ENCODE results near the gene NPEPL1.
A peak's percentile ranks its signal among the peaks of the same experiment; 100 is the strongest.

The NPEPL1 gene

GRCh38 chr20:58652606-58653294 is 39.9 kb upstream of the NPEPL1 start:
- H3K4me3 ChIP-seq (ENCODE audit: control insufficient read depth, low read depth, low read length), result peak overlapping the region; percentile 96
- TF ChIP-seq, protein P1, sequence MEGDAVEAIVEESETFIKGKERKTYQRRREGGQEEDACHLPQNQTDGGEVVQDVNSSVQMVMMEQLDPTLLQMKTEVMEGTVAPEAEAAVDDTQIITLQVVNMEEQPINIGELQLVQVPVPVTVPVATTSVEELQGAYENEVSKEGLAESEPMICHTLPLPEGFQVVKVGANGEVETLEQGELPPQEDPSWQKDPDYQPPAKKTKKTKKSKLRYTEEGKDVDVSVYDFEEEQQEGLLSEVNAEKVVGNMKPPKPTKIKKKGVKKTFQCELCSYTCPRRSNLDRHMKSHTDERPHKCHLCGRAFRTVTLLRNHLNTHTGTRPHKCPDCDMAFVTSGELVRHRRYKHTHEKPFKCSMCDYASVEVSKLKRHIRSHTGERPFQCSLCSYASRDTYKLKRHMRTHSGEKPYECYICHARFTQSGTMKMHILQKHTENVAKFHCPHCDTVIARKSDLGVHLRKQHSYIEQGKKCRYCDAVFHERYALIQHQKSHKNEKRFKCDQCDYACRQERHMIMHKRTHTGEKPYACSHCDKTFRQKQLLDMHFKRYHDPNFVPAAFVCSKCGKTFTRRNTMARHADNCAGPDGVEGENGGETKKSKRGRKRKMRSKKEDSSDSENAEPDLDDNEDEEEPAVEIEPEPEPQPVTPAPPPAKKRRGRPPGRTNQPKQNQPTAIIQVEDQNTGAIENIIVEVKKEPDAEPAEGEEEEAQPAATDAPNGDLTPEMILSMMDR (conservative IDR thresholded peaks at IDR 0.05; ENCODE audit: control insufficient read depth, insufficient read depth, low read depth, low read length), result no peak
- DNase-seq (ENCODE audit: low read depth), result no peak

DNA sequence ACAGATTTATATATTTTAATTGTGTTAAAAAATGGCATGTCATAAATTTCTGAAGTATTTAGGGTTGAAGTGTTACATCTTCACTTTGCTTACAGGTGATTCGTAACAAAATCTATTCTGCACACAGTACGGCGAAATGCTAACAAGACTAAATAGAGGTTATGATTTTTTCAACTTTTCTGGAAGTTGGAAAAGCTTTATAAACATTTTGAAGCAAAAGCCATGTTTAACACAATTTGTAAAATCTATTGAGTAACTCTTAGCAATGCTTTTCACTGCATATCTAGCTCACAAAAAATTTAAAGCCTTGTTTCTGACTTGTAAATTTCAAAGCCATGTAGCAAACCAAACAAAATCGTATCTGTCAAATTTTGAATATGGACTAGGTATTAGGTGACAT is 38.3 kb upstream of the NPEPL1 start:
- H3K4me3 ChIP-seq (ENCODE audit: control insufficient read depth, low read depth, low read length), result no peak overlapping the region
- no peak for DNase-seq (ENCODE audit: low read depth)
- TF ChIP-seq, protein P1 (conservative IDR thresholded peaks at IDR 0.05; ENCODE audit: control insufficient read depth, insufficient read depth, low read depth, low read length), result no peak

- TF ChIP-seq, protein P1 (conservative IDR thresholded peaks at IDR 0.05; ENCODE audit: control insufficient read depth, insufficient read depth, low read depth, low read length), result no peak
- DNase-seq (ENCODE audit: low read depth), result no peak
- H3K4me3 ChIP-seq (ENCODE audit: control insufficient read depth, low read depth, low read length), result no peak overlapping the region
Measured at GRCh38 chr20:58655328-58656107, 37.1 kb upstream of the NPEPL1 start.

DNA sequence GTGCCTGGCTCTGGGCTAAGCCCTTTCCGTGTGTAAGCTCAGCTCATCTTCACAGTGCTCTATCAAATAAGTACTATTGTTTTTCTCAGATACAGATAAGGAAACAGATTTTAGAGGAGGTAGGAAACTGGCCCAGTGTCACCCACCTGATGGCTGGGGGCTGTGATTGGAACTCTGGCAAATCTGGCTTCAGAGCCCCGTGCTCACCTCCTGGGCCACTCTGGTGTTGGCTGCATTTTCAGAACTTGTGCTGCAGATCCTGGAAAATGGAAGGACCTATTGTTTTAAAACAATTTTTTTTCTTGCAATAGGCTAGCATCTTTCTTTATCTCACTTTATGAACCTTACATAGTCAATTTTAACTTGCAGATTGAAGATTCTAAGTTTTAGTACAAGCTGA is 35.8 kb upstream of the NPEPL1 start:
- TF ChIP-seq, protein P1 (conservative IDR thresholded peaks at IDR 0.05; ENCODE audit: control insufficient read depth, insufficient read depth, low read depth, low read length), result no peak
- H3K4me3 ChIP-seq (ENCODE audit: control insufficient read depth, low read depth, low read length), result no peak overlapping the region
- DNase-seq (ENCODE audit: low read depth), result no peak

- no peak for DNase-seq (ENCODE audit: low read depth)
- TF ChIP-seq, protein P1 (conservative IDR thresholded peaks at IDR 0.05; ENCODE audit: control insufficient read depth, insufficient read depth, low read depth, low read length), result no peak
- H3K4me3 ChIP-seq (ENCODE audit: control insufficient read depth, low read depth, low read length), result no peak overlapping the region
Measured at GRCh38 chr20:58657262-58657661, 35.3 kb upstream of the NPEPL1 start.

GRCh38 chr20:58657986-58658385 is 34.6 kb upstream of the NPEPL1 start:
- no peak for DNase-seq (ENCODE audit: low read depth)
- no peak overlapping the region for H3K4me3 ChIP-seq (ENCODE audit: control insufficient read depth, low read depth, low read length)
- TF ChIP-seq, protein P1 (conservative IDR thresholded peaks at IDR 0.05; ENCODE audit: control insufficient read depth, insufficient read depth, low read depth, low read length), result no peak

Data from fibroblast of mammary gland (primary cell).